ENCODE results near the gene SUSD1. TPM values are rescaled to one million over a fixed set of nuclear protein-coding genes. Genes with fewer than 3 reads are reported as not detected.
"Not testable (repeated sequence)": the region's sequence is repeated elsewhere in the genome, so short reads cannot be mapped to it uniquely, and the experiment has no call there.

Gene SUSD1
- 3.2 TPM for total RNA-seq

GRCh38 chr9:112174965-112175795 lies at the start of gene SUSD1:
Gene SUSD1 (minus strand): TSS chr9:112175297. CDS start chr9:112175235, 62 bp downstream.
- ATAC-seq (peak; percentile 65), DNase-seq (ENCODE audit: low spot score) (peak; percentile 47)

- ATAC-seq (no peak), DNase-seq (ENCODE audit: low spot score) (no peak)
Observed at GRCh38 chr9:112224401-112225289, 49.5 kb upstream of the SUSD1 start.

GRCh38 chr9:112218908-112219307 lies 43.8 kb upstream of the SUSD1 start:
- no peak for ATAC-seq
- no peak for DNase-seq (ENCODE audit: low spot score)

GRCh38 chr9:112212926-112213325 lies 37.8 kb upstream of the SUSD1 start:
- DNase-seq (ENCODE audit: low spot score): no peak
- no peak for ATAC-seq

- DNase-seq (ENCODE audit: low spot score): no peak
- ATAC-seq: no peak
Observed at GRCh38 chr9:112207451-112207850, 32.4 kb upstream of the SUSD1 start.

- no peak for DNase-seq (ENCODE audit: low spot score)
- no peak for ATAC-seq
Observed at GRCh38 chr9:112203536-112203935, 28.4 kb upstream of the SUSD1 start.

- ATAC-seq: no peak
- DNase-seq (ENCODE audit: low spot score): no peak
Observed at GRCh38 chr9:112200711-112201110, 25.6 kb upstream of the SUSD1 start.

- DNase-seq (ENCODE audit: low spot score) (no peak), ATAC-seq (no peak)
Observed at GRCh38 chr9:112198646-112199045, 23.5 kb upstream of the SUSD1 start.

- DNase-seq (ENCODE audit: low spot score) (no peak), ATAC-seq (no peak)
Observed at GRCh38 chr9:112194969-112195431, 19.9 kb upstream of the SUSD1 start.

GRCh38 chr9:112193572-112194288 lies 18.6 kb upstream of the SUSD1 start:
- no peak for ATAC-seq
- DNase-seq (ENCODE audit: low spot score): no peak

- not testable (repeated sequence) for DNase-seq (ENCODE audit: low spot score); ATAC-seq
Observed at GRCh38 chr9:112190320-112190719, 15.2 kb upstream of the SUSD1 start.

GRCh38 chr9:112188884-112189283 lies 13.8 kb upstream of the SUSD1 start:
- no peak for DNase-seq (ENCODE audit: low spot score)
- ATAC-seq: no peak

GRCh38 chr9:112187404-112187803 lies 12.3 kb upstream of the SUSD1 start:
- DNase-seq (ENCODE audit: low spot score): no peak
- ATAC-seq: no peak

GRCh38 chr9:112186695-112187094 lies 11.6 kb upstream of the SUSD1 start:
- DNase-seq (ENCODE audit: low spot score) (no peak), ATAC-seq (no peak)

GRCh38 chr9:112184946-112185345 lies 9.8 kb upstream of the SUSD1 start:
- DNase-seq (ENCODE audit: low spot score) (no peak), ATAC-seq (no peak)

- DNase-seq (ENCODE audit: low spot score) (no peak), ATAC-seq (no peak)
Observed at GRCh38 chr9:112184221-112184620, 9.1 kb upstream of the SUSD1 start.

GRCh38 chr9:112180387-112180881 lies 5.3 kb upstream of the SUSD1 start:
- DNase-seq (ENCODE audit: low spot score): no peak

GRCh38 chr9:112179816-112180215 lies 4.7 kb upstream of the SUSD1 start:
- ATAC-seq (no peak), DNase-seq (ENCODE audit: low spot score) (no peak)

More at GRCh38 chr9:112180387-112180881, 5.3 kb upstream of the SUSD1 start:
- ATAC-seq: no peak

- DNase-seq (ENCODE audit: low spot score): no peak
- no peak for ATAC-seq
Observed at GRCh38 chr9:112176524-112176923, 1.4 kb upstream of the SUSD1 start.

- ATAC-seq (no peak), DNase-seq (ENCODE audit: low spot score) (no peak)
Observed at GRCh38 chr9:112175796-112176315, 759 bp upstream of the SUSD1 start.
